NCI-H510A treated with DMSO at 0.1 percent for 48 hours (cell line): ENCODE measurements around the gene LRRC14B.
"Not testable (repeated sequence)": the region's sequence is repeated elsewhere in the genome, so short reads cannot be mapped to it uniquely, and the experiment has no call there.

Experiments
- DNase-seq: peaks from one replicate; lab custom pipeline; 2025; lab: John Stamatoyannopoulos, UW

The LRRC14B gene

DNA sequence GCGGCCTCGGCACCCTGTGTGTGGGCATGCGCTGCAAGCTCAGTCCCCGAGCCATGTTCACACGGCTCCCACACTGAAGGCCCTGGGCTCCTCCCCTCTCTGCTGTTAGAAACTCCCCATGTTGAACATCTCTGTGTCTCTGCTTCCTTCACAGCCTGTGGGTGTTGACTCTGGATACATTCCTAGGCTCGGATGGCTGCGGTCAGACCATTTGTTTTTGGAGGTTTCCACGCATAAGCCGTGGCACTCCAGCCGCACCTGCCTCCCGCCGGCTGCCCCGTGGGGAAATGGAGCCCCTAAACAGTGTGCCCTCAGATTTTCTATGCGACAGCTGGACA is 31.2 kb upstream of the LRRC14B start:
- no peak for DNase-seq

DNA sequence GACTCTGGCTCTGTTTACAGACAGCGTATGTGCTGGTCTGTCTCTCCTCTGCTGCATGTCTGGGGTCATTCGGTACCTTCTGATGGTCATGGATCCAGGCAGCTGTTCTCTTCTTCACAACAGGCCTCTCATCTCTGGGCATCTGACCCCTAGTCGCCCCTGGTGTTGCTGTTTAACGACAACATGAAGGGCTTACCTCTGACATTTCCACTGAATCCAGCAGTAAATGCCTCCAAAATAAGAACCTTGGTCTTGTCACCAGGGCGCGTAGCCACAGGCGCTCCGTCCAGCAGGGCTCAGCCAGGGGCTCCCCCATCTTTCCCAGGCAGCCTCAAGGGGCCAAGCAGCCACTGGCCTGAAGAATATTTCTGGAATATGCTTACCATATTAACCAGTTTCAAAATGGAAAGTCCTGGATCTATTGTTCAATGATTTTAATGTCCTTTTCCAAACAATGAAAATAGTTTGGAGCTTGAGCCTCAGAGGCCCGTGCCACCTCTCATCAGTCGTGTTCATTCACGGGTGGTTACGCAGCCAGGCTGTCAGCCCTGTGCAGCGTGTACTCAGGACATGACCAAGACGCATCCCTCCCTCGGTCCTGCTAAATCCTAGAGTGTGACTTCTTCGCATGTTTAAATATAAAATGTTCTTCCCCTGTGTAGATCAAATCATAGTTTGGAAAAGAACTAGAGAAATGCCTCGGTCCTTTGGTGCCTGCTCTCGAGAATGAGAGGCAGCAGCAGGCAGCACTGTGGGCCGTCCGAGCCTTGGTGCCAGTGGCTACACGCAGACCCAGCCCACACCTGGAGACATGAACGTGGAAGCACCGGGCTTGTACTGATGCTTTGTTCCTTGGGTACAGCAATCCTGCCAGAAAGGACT is 30.1 kb upstream of the LRRC14B start:
- no peak for DNase-seq

DNA sequence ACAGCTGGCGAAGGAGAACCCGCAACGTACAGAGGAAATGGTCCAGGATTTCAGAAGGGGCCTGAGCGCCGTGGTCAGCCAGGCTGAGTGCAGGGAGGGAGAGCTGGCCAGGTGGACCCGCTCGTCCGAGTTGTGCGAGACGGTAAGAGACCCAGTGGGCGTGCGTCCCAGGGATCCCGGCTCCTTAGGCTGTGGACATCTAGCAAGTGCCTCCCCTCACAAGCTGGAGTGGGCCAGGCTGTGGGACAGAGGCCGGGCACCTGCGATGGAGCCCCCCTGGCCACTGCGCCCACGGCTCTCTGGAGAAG is 29.5 kb upstream of the LRRC14B start:
- DNase-seq = no peak

DNA sequence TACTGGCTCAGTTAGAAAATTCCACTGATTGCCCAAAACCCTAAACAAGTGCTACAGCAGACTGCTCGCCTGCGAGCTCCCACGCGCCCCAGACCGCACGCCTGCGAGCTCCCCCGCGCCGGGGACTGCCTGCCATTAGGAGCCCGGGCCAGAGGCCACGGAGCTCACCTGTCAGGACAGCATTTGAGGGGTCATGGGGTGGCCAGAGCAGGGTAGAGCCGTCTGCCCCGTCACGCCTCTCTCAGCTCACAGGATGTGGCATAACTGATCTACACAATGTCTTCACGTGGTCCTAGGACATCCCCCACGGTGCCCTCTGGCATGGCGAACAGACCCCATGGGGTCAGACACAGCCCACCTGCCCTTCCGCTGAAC is 29.1 kb upstream of the LRRC14B start:
- no peak for DNase-seq

DNA sequence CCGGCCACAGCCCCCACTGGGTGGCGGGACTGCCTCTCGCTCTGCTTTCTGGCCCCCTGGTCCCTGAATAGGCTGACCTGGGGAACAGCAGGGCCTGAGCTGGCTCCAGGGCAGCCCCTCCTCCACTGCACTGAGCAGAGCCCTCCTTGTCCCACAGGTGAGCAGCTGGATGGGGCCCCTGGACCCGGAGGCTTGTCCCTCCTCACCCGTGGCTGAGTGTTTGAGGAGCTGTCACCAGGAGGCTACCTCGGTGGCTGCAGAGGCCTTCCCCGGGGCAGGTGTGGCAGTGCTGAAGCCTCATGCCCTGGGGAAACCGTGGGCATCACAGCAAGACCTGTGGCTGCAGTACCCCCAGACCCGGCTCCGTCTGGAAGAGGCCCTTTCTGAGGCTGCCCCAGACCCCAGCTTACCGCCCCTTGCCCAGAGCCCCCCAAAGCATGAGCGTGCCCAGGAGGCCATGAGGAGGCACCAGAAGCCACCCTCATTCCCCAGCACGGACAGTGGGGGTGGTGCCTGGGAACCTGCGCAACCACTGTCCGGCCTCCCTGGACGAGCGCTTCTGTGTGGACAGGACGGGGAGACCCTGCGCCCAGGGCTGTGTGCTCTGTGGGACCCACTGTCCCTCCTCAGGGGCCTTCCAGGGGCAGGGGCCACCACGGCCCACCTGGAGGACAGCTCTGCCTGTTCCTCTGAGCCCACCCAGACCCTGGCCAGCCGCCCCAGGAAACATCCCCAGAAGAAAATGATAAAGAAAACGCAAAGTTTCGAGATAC is 28.5 kb upstream of the LRRC14B start:
- no peak for DNase-seq

DNA sequence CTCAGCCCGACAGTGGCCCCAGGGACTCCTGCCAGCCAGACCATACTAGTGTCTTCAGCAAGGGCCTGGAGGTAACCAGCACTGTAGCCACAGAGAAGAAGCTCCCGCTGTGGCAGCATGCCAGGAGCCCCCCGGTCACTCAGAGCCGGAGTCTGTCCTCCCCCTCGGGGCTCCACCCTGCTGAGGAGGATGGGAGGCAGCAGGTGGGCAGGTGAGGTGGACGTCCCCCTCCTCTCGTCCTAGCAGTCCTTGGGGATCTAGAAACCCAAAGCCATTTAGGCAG is 28.0 kb upstream of the LRRC14B start:
- no peak for DNase-seq

DNA sequence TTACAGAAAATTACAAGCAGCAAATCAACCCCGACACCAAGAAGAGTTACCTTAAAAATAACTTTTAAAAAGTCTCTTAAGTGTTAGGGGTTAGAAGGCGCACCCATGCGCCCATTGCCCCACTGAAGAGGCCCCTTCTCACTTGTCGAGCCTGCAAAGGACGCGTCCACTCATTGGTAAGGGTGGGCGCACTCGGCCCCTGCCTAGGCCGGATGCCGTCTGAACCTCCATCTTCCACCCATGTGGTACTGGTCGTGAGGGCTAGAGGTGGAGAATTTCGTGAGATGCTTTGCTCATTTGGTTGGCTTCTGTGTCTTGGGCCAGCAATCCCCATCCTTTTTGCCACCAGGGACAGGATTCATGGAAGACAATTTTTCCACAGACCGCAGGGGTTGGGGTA is 27.5 kb upstream of the LRRC14B start:
- DNase-seq = no peak

DNA sequence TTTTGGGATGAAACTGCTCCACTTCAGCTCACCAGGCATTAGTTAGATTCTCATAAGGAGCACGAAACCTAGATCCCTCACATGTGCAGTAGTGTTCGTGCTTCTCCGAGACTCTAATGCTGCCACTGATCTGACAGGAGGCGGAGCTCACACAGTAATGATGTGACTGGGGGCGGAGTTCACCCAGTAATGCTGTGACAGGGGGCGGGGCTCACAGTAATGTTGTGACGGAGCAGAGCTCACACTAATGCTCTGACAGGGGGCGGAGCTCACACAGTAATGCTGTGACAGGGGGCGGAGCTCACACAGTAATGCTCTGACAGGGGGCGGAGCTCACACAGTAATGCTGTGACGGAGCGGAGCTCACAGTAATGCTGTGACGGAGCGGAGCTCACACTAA is 27.1 kb upstream of the LRRC14B start:
- no peak for DNase-seq

DNA sequence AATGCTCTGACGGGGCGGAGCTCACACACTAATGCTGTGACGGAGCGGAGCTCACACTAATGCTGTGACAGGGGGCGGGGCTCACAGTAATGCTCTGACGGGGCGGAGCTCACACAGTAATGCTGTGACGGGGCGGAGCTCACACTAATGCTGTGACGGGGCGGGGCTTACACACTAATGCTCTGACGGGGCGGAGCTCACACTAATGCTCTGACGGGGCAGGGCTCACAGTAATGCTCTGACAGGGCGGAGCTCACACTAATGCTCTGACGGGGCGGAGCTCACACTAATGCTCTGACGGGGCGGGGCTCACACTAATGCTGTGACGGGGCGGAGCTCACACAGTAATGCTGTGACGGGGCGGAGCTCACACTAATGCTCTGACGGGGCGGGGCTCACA is 26.5 kb upstream of the LRRC14B start:
- DNase-seq = not testable (repeated sequence)

DNA sequence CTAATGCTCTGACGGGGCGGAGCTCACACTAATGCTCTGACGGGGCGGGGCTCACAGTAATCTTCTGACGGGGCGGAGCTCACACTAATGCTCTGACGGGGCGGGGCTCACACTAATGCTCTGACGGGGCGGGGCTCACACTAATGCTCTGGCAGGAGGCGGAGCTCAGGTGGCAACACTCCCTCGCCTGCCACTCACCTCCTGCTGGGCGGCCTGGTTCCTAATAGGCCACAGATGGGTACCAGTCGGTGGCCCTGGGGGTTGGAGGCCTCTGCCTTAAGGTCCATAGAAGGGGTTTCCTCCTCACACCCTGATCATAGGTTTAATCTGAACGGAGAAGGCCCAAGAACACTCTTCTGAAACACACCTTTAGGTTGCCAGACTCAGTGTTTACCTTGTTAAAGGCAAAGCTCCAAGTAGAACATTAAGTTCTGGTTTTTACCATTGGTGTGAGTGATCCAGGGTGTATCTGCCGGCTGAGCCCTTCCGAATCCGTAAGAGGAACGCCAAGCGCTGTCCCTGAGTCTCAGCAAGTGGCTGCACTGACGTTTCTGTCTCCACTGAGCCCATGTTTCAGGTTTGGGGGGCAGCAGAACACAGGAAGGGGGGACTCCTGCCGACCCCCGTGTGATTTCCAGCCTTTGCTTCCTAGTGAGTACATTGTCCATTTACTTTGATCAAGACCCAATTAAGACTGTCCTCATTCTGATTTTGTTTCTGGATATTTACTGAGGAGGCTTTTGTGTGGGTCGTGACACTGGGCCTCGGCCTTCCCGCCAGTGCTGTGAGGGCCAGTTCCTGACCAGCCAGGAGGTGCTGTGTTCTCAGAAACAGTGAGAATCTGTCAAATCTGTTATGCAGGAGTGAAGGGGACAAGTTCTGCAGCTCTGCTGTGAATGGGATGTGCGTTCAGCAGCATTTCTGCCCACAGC is 24.6 kb upstream of the LRRC14B start:
- DNase-seq = no peak

DNA sequence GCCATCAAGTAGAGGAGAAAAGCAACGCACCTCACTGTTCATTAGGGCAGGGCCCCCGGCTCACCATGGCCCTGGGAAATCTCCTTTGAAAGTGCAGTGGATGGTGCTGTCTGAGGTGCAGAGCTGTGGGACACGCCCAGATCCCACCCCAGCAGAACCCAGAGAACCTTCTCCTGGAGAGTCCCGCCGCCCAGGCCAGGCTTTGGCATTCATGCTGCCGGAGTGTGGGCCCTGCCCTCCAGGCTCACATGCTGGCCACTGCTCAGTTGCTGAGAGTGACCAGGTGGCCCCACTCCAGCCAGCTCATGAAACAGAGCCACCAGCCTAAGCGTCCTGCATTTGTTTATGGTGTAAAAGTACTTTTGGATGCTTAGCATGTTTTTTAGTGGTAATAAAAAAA is 23.8 kb upstream of the LRRC14B start:
- no peak for DNase-seq

DNA sequence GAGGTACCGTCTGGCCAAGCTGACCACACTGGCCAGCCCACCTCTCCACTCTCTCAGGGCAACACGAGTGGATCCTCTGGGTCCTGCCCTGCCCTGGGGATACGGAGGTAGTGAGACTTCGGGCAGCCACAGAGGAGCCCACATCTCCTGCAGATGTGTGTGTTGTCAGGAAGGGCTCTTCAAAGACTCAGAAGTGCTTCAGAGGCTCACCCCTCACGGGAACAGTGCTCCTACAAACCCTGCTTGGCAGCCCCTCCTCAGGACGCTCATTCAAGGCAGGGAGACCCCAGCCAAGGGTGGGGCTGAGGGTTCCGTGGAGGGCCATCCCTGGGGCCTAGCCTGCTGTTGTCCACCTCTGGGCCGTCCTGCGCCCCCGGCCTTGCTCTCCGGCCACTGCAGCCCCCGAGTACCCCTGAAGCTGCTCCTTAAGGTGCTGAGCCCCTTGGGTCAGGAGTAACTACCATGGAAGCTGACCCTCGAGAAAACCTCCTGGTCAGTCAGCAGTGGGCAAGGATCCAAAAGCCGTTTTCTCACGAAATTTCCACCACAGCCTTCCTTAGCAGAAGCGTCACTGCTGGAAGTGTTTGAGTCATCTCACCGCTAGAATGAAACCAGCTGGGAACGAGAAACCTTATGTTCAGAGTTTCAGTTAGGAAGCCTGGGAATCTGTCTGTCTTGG is 23.2 kb upstream of the LRRC14B start:
- DNase-seq = no peak

DNA sequence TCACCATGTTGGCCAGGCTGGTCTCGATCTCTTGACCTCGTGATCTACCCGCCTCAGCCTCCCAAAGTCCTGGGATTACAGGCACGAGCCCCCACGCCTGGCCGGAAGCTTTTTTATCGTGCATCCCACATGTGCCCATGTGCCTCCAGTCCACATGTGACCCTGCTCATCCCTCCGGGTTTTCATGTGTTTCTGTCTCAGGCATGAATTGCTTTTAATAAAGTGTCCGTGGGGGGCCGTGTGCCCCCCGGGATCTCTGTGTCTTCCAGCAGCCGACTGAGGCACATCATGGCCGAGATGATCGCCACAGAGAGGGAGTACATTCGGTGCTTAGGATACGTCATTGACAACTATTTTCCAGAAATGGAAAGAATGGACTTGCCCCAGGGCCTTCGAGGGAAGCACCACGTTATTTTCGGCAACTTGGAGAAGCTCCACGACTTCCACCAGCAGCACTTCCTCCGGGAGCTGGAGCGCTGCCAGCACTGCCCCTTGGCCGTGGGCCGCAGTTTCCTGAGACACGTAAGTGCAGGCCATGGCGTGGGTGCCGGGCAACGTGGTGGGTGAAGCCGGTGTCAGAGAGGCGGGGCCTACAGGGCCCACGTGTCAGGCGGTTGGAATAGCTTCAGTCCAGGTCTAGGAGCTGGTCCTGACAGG is 22.1 kb upstream of the LRRC14B start:
- DNase-seq = no peak

DNA sequence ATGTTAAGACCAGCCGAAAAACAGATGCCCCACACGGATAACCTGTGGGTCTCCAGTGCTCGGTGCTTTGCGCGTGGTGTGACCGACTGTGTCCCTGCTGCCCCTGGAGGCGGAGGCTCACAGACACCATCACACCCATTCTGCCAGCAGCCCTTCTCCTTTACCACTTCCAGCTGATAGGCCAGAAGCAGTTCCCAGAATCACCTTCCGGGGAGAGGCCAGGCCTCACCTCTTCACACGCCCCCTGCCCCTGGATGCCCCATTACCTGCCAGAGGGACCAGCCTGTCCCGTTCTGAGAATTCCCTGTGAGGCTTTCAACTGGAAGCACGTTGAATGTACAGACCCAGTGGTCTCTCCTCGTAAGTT is 21.6 kb upstream of the LRRC14B start:
- no peak for DNase-seq

DNA sequence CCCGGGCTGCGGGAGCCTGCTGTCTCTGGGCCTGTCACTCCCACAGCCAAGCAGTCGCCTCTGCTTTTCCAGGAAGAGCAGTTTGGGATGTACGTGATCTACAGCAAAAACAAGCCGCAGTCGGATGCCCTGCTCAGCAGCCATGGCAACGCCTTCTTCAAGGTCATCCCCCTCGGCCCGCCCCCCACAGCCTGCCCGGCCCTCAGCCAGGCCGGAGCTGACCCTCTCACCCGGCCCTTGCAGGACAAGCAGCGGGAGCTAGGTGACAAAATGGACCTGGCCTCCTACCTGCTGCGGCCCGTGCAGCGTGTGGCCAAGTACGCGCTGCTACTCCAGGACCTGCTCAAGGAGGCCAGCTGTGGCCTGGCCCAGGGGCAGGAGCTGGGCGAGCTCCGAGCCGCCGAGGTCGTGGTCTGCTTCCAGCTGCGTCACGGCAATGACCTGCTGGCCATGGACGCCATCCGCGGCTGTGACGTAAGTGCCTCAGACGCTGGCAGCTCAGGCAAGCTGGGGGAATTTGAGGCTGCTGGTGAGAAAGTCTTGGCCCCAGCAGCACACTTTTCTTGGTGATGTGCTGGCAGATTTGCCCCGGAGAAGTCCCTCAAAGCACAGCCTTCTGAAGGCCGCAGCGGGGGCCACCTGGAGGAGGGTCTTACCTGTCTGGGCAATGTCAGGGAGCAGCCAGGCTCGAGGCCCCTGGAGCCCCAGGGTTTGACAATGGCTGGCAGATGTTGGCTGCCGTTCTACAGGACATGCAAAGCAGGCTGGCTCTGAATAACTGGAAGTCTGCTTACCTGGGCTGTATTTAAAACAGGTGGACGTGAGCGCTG is 20.1 kb upstream of the LRRC14B start:
- DNase-seq = no peak

DNA sequence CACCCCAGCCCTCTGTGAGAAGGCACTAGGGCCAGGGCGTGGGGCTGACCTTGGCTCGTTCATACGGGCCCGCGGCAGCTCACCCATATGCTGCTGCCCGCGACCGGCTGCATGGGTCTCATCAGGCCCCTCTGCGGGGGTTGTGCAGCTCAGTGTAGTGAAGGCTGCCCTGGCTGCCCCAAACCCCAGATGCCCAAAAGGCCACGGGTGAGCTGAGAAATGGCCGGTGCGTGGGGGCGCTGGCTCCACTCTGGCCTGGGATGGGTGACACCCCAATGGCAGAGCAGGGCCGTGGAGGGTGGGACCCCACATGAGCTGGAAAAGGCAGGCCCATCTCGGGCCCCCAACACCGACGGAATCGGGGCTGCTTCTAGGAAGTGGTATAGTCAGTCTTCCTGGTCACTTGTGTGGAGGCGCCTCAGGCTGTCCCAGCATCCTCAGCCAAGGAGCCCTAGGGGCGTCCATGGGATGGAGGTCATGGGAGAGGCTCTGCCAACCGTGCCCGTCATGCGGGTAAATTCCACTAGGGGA is 19.4 kb upstream of the LRRC14B start:
- no peak for DNase-seq

DNA sequence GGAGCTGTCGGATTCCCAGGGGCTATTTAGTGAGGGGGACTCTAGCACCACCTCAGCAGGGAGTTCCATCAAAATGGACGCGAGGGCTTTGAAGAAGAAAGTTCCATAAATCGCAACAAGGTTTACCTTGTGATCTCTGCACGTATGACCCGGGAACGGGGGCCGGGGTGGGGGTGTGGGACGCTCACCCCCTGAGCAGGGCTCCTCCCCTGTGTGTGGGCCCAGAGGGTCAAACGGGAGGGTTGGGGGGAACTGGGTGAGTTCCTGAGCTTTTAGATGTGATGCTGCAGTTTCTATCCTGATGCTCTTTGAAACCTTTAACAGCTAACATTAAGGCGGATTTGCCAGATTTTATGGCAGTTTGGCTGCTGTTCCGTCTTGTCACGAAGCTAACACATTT is 18.9 kb upstream of the LRRC14B start:
- DNase-seq = no peak

DNA sequence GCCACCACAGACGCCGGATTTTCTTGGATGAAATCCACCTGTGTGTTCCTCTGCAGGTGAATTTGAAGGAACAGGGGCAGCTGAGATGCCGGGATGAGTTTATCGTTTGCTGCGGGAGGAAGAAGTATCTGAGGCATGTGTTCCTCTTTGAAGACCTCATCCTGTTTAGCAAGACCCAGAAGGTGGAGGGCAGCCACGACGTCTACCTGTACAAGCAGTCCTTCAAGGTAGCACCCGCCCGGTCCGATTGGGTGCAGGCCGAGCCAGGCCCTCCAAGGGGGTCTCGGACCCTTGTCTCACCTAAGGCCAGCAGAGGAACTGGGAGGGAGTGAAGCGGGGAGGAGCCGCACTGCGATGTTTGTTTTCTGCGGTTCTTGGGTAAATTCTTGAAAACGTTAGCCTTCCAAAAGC is 18.4 kb upstream of the LRRC14B start:
- no peak for DNase-seq

DNA sequence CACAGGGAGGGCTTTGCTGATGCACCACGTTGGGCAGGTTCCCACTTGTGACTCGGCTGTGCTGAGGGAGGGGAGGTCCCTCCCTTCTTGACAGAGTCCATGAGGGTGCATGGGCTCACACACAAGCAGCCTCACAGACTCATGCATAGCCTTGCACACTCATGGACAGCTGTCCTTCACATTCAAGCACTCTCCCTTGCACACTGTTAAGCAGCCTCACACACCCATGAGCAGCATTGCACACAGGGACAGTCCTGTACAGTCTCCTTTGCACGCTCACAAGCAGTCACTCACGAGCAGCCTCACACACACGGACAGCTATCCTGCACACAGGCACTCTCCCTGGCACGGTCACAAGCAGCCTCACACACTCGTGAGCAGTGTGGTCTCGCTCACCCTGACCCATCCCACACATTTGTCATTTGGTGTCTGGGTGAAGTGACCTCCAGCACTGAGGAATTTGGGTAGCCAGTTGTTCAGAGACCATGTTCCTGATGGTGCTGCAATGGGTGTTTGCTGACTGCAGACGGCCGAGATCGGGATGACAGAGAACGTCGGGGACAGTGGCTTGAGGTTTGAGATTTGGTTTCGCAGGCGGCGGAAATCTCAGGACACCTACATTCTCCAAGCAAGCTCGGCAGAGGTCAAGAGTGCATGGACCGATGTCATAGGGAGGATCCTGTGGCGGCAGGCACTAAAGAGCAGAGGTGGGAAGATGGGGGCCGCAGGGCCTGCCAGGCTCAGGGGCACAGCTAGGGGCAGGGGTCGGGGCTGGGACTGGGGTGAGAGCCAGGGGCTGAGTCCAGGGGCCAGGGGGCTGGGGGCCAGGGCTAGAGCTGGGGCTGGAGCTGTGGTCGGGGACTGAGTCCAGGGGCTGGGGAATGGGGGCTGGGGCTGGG is 17.7 kb upstream of the LRRC14B start:
- DNase-seq = no peak

DNA sequence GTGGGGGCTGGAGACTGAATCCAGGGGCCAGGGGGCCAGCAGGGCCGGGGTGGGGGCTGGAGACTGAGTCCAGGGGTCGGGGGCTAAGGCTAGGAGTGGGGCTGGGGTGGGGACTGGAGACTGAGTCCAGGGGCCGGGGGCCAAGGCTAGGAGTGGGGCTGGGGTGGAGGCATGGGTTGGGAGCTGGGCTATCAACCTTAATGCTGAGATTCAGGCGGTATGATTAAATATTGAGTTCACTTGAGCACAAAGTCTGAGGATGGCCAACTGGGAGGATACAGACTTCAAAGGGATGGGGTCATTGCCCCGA is 17.0 kb upstream of the LRRC14B start:
- DNase-seq = no peak
